Sigmoid colon (tissue), 7 donors: ENCODE data around the gene SMAD5. TPM values are rescaled to one million over a fixed set of nuclear protein-coding genes. Genes with fewer than 3 reads are reported as not detected.

Experiments
- DNase-seq: peaks from one replicate; pipeline ENCODE4 v3.0.0-alpha.2; 2019
- H3K27ac ChIP-seq, 4 donors: fragments of 200-600 bp; sonication (generic); one replicate each; pipeline ENCODE4 v1.5.1; 2016 to 2019; ENCODE audit warnings: mild to moderate bottlenecking in 1 of 4
- H3K27me3 ChIP-seq, 3 donors: fragments of 200-600 bp; sonication (generic); one replicate each; pipeline ENCODE4 v1.5.1; 2019; ENCODE audit warnings: mild to moderate bottlenecking in 1 of 3
- H3K36me3 ChIP-seq, 4 donors: fragments of 200-600 bp; sonication (generic); one replicate each; pipeline ENCODE4 v1.5.1; 2016 to 2019
- H3K4me1 ChIP-seq, 4 donors: fragments of 200-600 bp; sonication (generic); one replicate each; pipeline ENCODE4 v1.5.1; 2017 to 2019
- H3K4me3 ChIP-seq, 4 donors: fragments of 200-600 bp; sonication (generic); one replicate each; pipeline ENCODE4 v1.5.1; 2017 to 2019; ENCODE audit warnings: mild to moderate bottlenecking in 2 of 4, moderate library complexity in 1 of 4
- H3K9me3 ChIP-seq, 4 donors: fragments of 200-600 bp in 3 of 4; sonication (generic) in 3 of 4; one replicate each; pipeline versions ENCODE4 v1.5.1 to v1.6.1; 2013 to 2019
- CTCF ChIP-seq, 4 experiments: fragments of 450-650 bp in 3 of 4; fragments of 200-600 bp in 1 of 4; IDR thresholded peaks; one replicate each; pipeline ENCODE4 v1.5.1; 2016 to 2019; ENCODE audit warnings: antibody characterized with exemption in 4 of 4, mild to moderate bottlenecking in 3 of 4, moderate library complexity in 2 of 4
- EP300 ChIP-seq, 4 donors: sonication (generic); formaldehyde crosslinking; IDR thresholded peaks; one replicate each; pipeline ENCODE4 v1.6.1; 2017; ENCODE audit warnings: antibody characterized with exemption in 4 of 4
- POLR2A ChIP-seq, 2 donors: fragments of 450-650 bp; IDR thresholded peaks; one replicate each; pipeline ENCODE4 v1.6.1; 2016; ENCODE audit warnings: antibody characterized with exemption in 2 of 2, mild to moderate bottlenecking in 2 of 2, moderate library complexity in 2 of 2
- POLR2AphosphoS5 ChIP-seq, 4 donors: sonication (generic); formaldehyde crosslinking; IDR thresholded peaks; one replicate each; pipeline ENCODE4 v1.6.1; 2017; ENCODE audit warnings: antibody characterized with exemption in 4 of 4
- WGBS, 2 donors: extraction: QIAGEN DNeasy Blood & Tissue Kit; methylation state at CpG; one replicate each; pipeline ENCODE4 v1.1.7; 2013; 5-methylcytosine and 5-hydroxymethylcytosine counted together
- intact Hi-C: fragments of 100-400 bp; cut with DNase I; formaldehyde crosslinking; loops from one replicate; pipeline ENCODE4 v1.15.1; 2023
- polyA plus RNA-seq, 3 donors: library from polyadenylated mRNA; stranded (reverse); fragments of 200-250 nt; gene quantifications; one replicate each; pipeline ENCODE4 v1.2.3, GENCODE V29; 2013
- total RNA-seq, 4 donors: library from RNA; depleted of rRNA; stranded (reverse); fragments of >200 nt; gene quantifications; one replicate each; pipeline ENCODE4 v1.1.0, GENCODE V29; 2016
- donor health status: healthy with polysubstance abuse.
- donor health status: Bipolar disorder and iron deficiency.
- donor health status: healthy.

SMAD5 gene
- total and polyA plus RNA-seq, 7 donors, result 4.9 to 85.0 (median 47.6) TPM

- Histone ChIP-seq H3K4me3 (no peak overlapping the region), H3K27ac (no peak overlapping the region), H3K4me1 (peaks cover 0 to 12% (median 10%) of the 10 kb centered on the region in 4 donors), H3K27me3 (no peaks in the 10 kb centered on the region), H3K36me3 (no peaks in the 10 kb centered on the region), H3K9me3 (peaks cover 0 to 5% (median 0%) of the 10 kb centered on the region in 4 donors)
- intact Hi-C loops, result no loop called here
- DNase-seq, result no peak
- TF ChIP-seq CTCF (IDR thresholded peaks at IDR 0.05) (no peak), POLR2A (IDR thresholded peaks at IDR 0.05) (no peak), EP300 (IDR thresholded peaks at IDR 0.05) (no peak), POLR2AphosphoS5 (IDR thresholded peaks at IDR 0.05) (no peak)
- 74 to 81% methylated on average over 3 of the region's 3 CpGs for WGBS, 2 donors
Measured at GRCh38 chr5:136200761-136201160, 68.1 kb downstream of the SMAD5 start.

GRCh38 chr5:136201870-136202269 lies 69.2 kb downstream of the SMAD5 start:
- intact Hi-C loops, result no loop called here
- Histone ChIP-seq H3K27me3 (no peaks in the 10 kb centered on the region), H3K4me1 (peaks cover 0 to under 1% (median 0%) of the 10 kb centered on the region in 4 donors), H3K27ac (no peak overlapping the region), H3K9me3 (peaks cover 0 to 5% (median 0%) of the 10 kb centered on the region in 4 donors), H3K36me3 (no peaks in the 10 kb centered on the region), H3K4me3 (no peak overlapping the region)
- no peak for DNase-seq
- WGBS, 2 donors, result 71 to 79% methylated on average over 4 of the region's 4 CpGs
- TF ChIP-seq CTCF (IDR thresholded peaks at IDR 0.05) (no peak), EP300 (IDR thresholded peaks at IDR 0.05) (no peak), POLR2A (IDR thresholded peaks at IDR 0.05) (no peak), POLR2AphosphoS5 (IDR thresholded peaks at IDR 0.05) (no peak)

GRCh38 chr5:136202469-136203205 lies 70.0 kb downstream of the SMAD5 start:
- intact Hi-C loops, result no loop called here
- no peak overlapping the region for H3K27ac ChIP-seq
- no peaks in the 10 kb centered on the region for H3K36me3 ChIP-seq
- no peaks in the 10 kb centered on the region for H3K27me3 ChIP-seq
- DNase-seq, result no peak
- H3K4me3 ChIP-seq, result no peak overlapping the region
- 42 to 71% methylated on average over 13 of the region's 13 CpGs for WGBS, 2 donors
- peaks cover 0 to 5% (median 0%) of the 10 kb centered on the region in 4 donors for H3K9me3 ChIP-seq
- no peaks in the 10 kb centered on the region for H3K4me1 ChIP-seq
- TF ChIP-seq CTCF (IDR thresholded peaks at IDR 0.05), result no peak
- TF ChIP-seq EP300 (IDR thresholded peaks at IDR 0.05), result no peak

- intact Hi-C loops, result no loop called here
- H3K4me1 ChIP-seq, result no peaks in the 10 kb centered on the region
- DNase-seq, result no peak
- no peak overlapping the region for H3K4me3 ChIP-seq
- H3K27me3 ChIP-seq, result no peaks in the 10 kb centered on the region
- TF ChIP-seq POLR2AphosphoS5 (IDR thresholded peaks at IDR 0.05) (no peak), POLR2A (IDR thresholded peaks at IDR 0.05) (no peak), EP300 (IDR thresholded peaks at IDR 0.05) (no peak), CTCF (IDR thresholded peaks at IDR 0.05) (no peak)
- H3K9me3 ChIP-seq, result peaks cover 0 to 5% (median 0%) of the 10 kb centered on the region in 4 donors
- H3K36me3 ChIP-seq, result no peaks in the 10 kb centered on the region
- WGBS, 2 donors, result 86 to 89% methylated on average over 6 of the region's 6 CpGs
- H3K27ac ChIP-seq, result no peak overlapping the region
Measured at GRCh38 chr5:136203303-136203922, 70.8 kb downstream of the SMAD5 start.
